Body of pancreas (tissue), 4 donors: Measurements from ENCODE around the gene TMPRSS9. TPM values are rescaled to one million over a fixed set of nuclear protein-coding genes. Genes with fewer than 3 reads are reported as not detected.
"Not testable (repeated sequence)": the region's sequence is repeated elsewhere in the genome, so short reads cannot be mapped to it uniquely, and the experiment has no call there.

Experiments
- ATAC-seq: fragments of 150-250 bp; one replicate; pipeline ENCODE4 v1.9.1; 2016
- DNase-seq, 4 donors: peaks; one replicate each; pipeline ENCODE4 v3.0.0-alpha.2; 2019
- H3K27ac ChIP-seq, 4 donors: fragments of 200-600 bp; sonication (generic); 1 replicate in 3 of 4; 2 replicates in 1 of 4; pipeline versions ENCODE4 v1.5.1 to v1.6.1; 2016 to 2019; ENCODE audit warnings: mild to moderate bottlenecking in 1 of 4, mixed read lengths in 1 of 4, moderate library complexity in 1 of 4
- H3K27me3 ChIP-seq, 2 donors: fragments of 200-600 bp; sonication (generic); one replicate each; pipeline ENCODE4 v1.6.0; 2016; ENCODE audit warnings: mild to moderate bottlenecking in 1 of 2
- H3K36me3 ChIP-seq, 2 donors: fragments of 200-600 bp; sonication (generic); replicated peaks in 1 of 2; 2 replicates each; pipeline ENCODE4 v1.5.1; 2016; ENCODE audit warnings: low read depth in 2 of 2; ENCODE audit not compliant: insufficient read depth in 1 of 2
- H3K4me1 ChIP-seq: fragments of 200-600 bp; sonication (generic); one replicate; pipeline ENCODE4 v1.6.0; 2016
- H3K4me3 ChIP-seq, 2 donors: fragments of 200-600 bp; sonication (generic); 1 replicate in 1 of 2; 2 replicates in 1 of 2; pipeline ENCODE4 v1.5.1; 2016 to 2019
- H3K9me3 ChIP-seq, 3 donors: fragments of 200-600 bp; sonication (generic); 1 replicate in 2 of 3; 2 replicates in 1 of 3; pipeline ENCODE4 v1.5.1; 2016
- POLR2A ChIP-seq, 3 donors: fragments of 450-650 bp; IDR thresholded peaks; one replicate each; pipeline ENCODE4 v1.6.1; 2016; ENCODE audit warnings: antibody characterized with exemption in 3 of 3, mild to moderate bottlenecking in 2 of 3
- WGBS, 2 donors: methylation state at CpG; one replicate each; pipeline ENCODE4 v1.1.5; 2017; 5-methylcytosine and 5-hydroxymethylcytosine counted together
- intact Hi-C: fragments of 100-400 bp; cut with DNase I; formaldehyde crosslinking; loops from one replicate; pipeline ENCODE4 v1.15.1; 2023
- total RNA-seq, 2 donors: library from RNA; depleted of rRNA; stranded (reverse); fragments of >200 nt; gene quantifications; one replicate each; pipeline ENCODE4 v1.1.0, GENCODE V29; 2016
- TF ChIP-seq, protein P1 (sequence below), 7 experiments: fragments of 450-650 bp in 4 of 7; fragments of 200-600 bp in 3 of 7; sonication (generic) in 3 of 7; IDR thresholded peaks; one replicate each; pipeline ENCODE4 v1.5.1; 2016 to 2019; ENCODE audit warnings: antibody characterized with exemption in 7 of 7

Gene TMPRSS9
- total RNA-seq, 2 donors from 2014 or later, result not detected

DNA sequence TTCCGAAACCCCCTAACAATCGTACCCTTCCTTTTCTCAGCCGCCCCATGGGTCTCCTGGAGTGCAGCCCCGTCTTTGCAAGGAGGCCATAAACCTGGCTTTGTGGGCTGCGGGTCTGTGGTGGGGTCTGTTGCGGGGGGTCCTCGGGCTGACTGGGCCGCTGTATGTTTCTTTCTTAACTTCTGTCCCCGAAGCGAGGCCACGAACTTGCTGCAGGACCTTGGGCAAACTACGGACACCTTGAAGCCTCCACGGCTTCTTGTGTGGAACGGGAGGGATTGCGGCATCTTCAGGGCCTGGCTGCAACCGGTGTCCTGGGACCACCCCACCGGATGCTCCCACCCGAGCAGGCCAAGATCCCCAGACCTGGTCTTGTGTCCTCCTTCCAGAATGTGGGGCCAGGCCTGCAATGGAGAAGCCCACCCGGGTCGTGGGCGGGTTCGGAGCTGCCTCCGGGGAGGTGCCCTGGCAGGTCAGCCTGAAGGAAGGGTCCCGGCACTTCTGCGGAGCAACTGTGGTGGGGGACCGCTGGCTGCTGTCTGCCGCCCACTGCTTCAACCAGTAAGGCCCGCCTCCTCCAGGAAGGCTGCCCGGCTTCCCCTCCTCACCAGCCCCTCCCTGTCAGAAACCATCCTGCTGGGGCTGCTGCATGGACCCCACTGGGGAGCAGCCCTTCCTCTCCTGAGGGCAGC, 55.4 kb downstream of the TMPRSS9 start:
- 81 to 86% methylated on average over 20 to 27 of the region's 29 CpGs for WGBS, 2 donors

DNA sequence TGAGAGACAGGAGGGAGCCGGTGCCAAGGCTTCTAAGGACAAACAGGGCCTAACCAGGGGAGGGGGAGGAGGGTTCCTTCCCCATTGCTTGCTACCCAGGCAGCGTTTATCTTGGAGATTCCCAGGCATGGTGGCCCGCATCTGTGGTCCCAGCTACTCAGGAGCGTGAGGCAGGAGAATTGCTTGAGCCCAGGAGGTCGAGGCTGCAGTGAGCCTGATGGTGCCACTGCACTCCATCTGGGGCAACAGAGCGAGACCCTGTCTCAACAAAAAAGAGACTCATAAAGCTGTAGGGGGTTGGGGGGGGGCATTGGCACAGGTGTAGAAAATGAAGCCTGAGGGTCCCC, 55.9 kb downstream of the TMPRSS9 start:
- Histone ChIP-seq H3K27ac (no peak overlapping the region), H3K36me3 (no peaks in the 10 kb centered on the region), H3K4me3 (no peak overlapping the region), H3K27me3 (no peaks in the 10 kb centered on the region), H3K9me3 (no peaks in the 10 kb centered on the region), H3K4me1 (no peaks in the 10 kb centered on the region)
- no peak for DNase-seq
- no peak for TF ChIP-seq POLR2A (IDR thresholded peaks at IDR 0.05)
- TF ChIP-seq, protein P1, sequence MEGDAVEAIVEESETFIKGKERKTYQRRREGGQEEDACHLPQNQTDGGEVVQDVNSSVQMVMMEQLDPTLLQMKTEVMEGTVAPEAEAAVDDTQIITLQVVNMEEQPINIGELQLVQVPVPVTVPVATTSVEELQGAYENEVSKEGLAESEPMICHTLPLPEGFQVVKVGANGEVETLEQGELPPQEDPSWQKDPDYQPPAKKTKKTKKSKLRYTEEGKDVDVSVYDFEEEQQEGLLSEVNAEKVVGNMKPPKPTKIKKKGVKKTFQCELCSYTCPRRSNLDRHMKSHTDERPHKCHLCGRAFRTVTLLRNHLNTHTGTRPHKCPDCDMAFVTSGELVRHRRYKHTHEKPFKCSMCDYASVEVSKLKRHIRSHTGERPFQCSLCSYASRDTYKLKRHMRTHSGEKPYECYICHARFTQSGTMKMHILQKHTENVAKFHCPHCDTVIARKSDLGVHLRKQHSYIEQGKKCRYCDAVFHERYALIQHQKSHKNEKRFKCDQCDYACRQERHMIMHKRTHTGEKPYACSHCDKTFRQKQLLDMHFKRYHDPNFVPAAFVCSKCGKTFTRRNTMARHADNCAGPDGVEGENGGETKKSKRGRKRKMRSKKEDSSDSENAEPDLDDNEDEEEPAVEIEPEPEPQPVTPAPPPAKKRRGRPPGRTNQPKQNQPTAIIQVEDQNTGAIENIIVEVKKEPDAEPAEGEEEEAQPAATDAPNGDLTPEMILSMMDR (IDR thresholded peaks at IDR 0.05), result no peak
- 66 to 67% methylated on average over 5 of the region's 6 CpGs for WGBS, 2 donors
- no peak for ATAC-seq
- intact Hi-C loops, result no loop called here

More for the DNA sequence above, 55.4 kb downstream of the TMPRSS9 start:
- ATAC-seq (no peak), DNase-seq (no peak)
- Histone ChIP-seq H3K27ac (no peak overlapping the region), H3K9me3 (no peaks in the 10 kb centered on the region), H3K4me1 (no peaks in the 10 kb centered on the region), H3K27me3 (no peaks in the 10 kb centered on the region), H3K4me3 (no peak overlapping the region), H3K36me3 (no peaks in the 10 kb centered on the region)
- no peak for TF ChIP-seq POLR2A (IDR thresholded peaks at IDR 0.05)
- TF ChIP-seq, protein P1 (IDR thresholded peaks at IDR 0.05), result no peak
- intact Hi-C loops, result no loop called here

DNA sequence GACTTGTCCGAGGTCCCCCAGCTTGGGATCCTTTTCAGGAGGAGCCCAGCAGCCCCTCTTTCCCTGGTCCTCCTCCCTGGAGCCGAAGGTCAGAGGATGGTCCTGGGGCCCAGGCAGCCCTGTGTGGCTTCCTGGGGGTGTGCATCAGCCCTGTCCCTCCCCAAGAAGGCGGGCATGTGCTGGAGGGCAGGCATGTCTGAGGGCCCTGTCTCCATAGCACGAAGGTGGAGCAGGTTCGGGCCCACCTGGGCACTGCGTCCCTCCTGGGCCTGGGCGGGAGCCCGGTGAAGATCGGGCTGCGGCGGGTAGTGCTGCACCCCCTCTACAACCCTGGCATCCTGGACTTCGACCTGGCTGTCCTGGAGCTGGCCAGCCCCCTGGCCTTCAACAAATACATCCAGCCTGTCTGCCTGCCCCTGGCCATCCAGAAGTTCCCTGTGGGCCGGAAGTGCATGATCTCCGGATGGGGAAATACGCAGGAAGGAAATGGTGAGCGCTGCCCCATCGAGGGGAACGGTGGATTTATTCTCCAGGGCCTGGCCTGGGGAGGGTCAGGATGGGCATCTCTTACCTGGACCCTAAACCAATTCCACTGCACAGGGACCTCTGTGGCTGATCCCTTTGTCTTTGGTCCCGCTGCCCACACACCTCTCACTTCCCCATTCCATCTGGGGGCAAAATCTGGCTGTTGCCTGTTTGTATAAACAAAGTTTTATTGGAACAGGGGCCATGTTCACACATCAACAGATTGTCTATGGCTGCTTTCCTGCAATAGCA, 56.4 kb downstream of the TMPRSS9 start:
- ATAC-seq (peak; percentile 17), DNase-seq (no peak)
- WGBS, 2 donors, result 85 to 88% methylated on average over 8 to 19 of the region's 19 CpGs

DNA sequence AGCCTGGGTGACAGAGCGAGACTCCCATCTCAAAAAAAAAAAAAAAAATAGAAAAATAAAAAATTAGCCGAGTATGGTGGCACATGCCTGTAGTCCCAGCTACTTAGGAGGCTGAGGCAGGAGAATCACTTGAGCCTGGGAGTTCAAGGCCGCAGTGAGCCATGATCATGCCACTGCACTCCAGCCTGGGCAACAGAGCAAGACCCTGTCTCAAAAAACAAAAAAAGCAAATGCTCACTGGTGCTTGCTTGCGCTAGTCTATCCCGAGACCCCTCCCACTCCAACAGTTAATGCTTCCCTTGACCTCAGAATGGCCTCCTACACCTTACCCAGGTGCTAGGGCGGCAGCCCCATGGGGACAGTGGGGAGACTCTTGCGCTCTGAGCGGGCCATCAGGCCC, 57.4 kb downstream of the TMPRSS9 start:
- 96 to 98% methylated on average over 6 to 8 of the region's 8 CpGs for WGBS, 2 donors
- H3K9me3 ChIP-seq, H3K36me3 ChIP-seq, H3K27ac ChIP-seq, H3K4me3 ChIP-seq, H3K4me1 ChIP-seq, ATAC-seq, intact Hi-C loops, H3K27me3 ChIP-seq, DNase-seq: not testable (repeated sequence)

More for the DNA sequence above, 56.4 kb downstream of the TMPRSS9 start:
- no peak overlapping the region for H3K4me3 ChIP-seq
- H3K9me3 ChIP-seq, result no peaks in the 10 kb centered on the region
- no peaks in the 10 kb centered on the region for H3K36me3 ChIP-seq
- no peaks in the 10 kb centered on the region for H3K27me3 ChIP-seq
- TF ChIP-seq, protein P1 (IDR thresholded peaks at IDR 0.05), result no peak
- no peak for TF ChIP-seq POLR2A (IDR thresholded peaks at IDR 0.05)
- H3K4me1 ChIP-seq, result no peaks in the 10 kb centered on the region
- no peak overlapping the region for H3K27ac ChIP-seq
- intact Hi-C loops, result no loop called here

DNA sequence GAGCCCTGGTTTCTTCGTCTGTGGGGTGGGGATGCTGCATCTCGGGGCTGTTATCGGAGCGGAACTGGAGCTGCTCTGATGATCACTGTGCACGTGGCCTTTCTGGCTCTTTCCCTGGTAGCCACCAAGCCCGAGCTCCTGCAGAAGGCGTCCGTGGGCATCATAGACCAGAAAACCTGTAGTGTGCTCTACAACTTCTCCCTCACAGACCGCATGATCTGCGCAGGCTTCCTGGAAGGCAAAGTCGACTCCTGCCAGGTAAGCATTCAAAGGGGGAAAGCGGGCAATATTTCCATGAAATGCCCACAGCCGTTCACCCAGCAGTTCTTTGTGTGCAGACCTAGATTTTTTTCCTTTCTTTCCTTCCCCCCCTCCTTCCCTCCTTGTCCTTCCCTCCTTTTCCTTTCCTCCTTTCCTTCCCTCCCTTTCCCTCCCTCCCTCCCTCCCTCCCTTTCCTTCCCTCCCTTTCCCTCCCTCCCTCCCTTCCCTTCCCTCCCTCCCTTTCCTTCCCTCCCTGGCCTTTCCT, 57.9 kb downstream of the TMPRSS9 start:
- Histone ChIP-seq H3K27me3 (no peaks in the 10 kb centered on the region), H3K27ac (no peak overlapping the region), H3K4me1 (peaks cover 11% of the 10 kb centered on the region), H3K36me3 (no peaks in the 10 kb centered on the region), H3K9me3 (no peaks in the 10 kb centered on the region), H3K4me3 (no peak overlapping the region)
- whole genome bisulfite sequencing, 2 donors, result 89 to 90% methylated on average over 5 to 13 of the region's 13 CpGs
- intact Hi-C loops, result no loop called here
- no peak for DNase-seq
- TF ChIP-seq POLR2A (IDR thresholded peaks at IDR 0.05), result no peak
- TF ChIP-seq, protein P1 (IDR thresholded peaks at IDR 0.05), result no peak
- no peak for ATAC-seq
